Measurements from ENCODE around the gene RAD23A.
"Not testable (repeated sequence)": the region's sequence is repeated elsewhere in the genome, so short reads cannot be mapped to it uniquely, and the experiment has no call there.

The RAD23A gene

GRCh38 chr19:12947702-12948611 is 2.3 kb downstream of the RAD23A start:
- no peaks in the 10 kb centered on the region for H3K27me3 ChIP-seq (replicated peaks; ENCODE audit: control insufficient read depth, insufficient read depth, low read length)
- TF ChIP-seq, protein P1, sequence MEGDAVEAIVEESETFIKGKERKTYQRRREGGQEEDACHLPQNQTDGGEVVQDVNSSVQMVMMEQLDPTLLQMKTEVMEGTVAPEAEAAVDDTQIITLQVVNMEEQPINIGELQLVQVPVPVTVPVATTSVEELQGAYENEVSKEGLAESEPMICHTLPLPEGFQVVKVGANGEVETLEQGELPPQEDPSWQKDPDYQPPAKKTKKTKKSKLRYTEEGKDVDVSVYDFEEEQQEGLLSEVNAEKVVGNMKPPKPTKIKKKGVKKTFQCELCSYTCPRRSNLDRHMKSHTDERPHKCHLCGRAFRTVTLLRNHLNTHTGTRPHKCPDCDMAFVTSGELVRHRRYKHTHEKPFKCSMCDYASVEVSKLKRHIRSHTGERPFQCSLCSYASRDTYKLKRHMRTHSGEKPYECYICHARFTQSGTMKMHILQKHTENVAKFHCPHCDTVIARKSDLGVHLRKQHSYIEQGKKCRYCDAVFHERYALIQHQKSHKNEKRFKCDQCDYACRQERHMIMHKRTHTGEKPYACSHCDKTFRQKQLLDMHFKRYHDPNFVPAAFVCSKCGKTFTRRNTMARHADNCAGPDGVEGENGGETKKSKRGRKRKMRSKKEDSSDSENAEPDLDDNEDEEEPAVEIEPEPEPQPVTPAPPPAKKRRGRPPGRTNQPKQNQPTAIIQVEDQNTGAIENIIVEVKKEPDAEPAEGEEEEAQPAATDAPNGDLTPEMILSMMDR (IDR thresholded peaks at IDR 0.05; ENCODE audit: insufficient read depth, low read length, poor library complexity, severe bottlenecking) = no peak
- no peak for DNase-seq (ENCODE audit: extremely low read depth, insufficient read length)
- peaks cover 41% of the 10 kb centered on the region for H3K36me3 ChIP-seq (ENCODE audit: control insufficient read depth, insufficient read depth, low read length)
- no peak overlapping the region for H3K4me3 ChIP-seq (replicated peaks; ENCODE audit: low read depth, low read length)

- no peak for DNase-seq (ENCODE audit: extremely low read depth, insufficient read length)
- Histone ChIP-seq H3K36me3 (ENCODE audit: control insufficient read depth, insufficient read depth, low read length) (peaks cover 38% of the 10 kb centered on the region), H3K4me3 (replicated peaks; ENCODE audit: low read depth, low read length) (no peak overlapping the region), H3K27me3 (replicated peaks; ENCODE audit: control insufficient read depth, insufficient read depth, low read length) (no peaks in the 10 kb centered on the region)
- TF ChIP-seq, protein P1 (IDR thresholded peaks at IDR 0.05; ENCODE audit: insufficient read depth, low read length, poor library complexity, severe bottlenecking) = no peak
Measured at GRCh38 chr19:12948612-12949362, 3.1 kb downstream of the RAD23A start.

DNA sequence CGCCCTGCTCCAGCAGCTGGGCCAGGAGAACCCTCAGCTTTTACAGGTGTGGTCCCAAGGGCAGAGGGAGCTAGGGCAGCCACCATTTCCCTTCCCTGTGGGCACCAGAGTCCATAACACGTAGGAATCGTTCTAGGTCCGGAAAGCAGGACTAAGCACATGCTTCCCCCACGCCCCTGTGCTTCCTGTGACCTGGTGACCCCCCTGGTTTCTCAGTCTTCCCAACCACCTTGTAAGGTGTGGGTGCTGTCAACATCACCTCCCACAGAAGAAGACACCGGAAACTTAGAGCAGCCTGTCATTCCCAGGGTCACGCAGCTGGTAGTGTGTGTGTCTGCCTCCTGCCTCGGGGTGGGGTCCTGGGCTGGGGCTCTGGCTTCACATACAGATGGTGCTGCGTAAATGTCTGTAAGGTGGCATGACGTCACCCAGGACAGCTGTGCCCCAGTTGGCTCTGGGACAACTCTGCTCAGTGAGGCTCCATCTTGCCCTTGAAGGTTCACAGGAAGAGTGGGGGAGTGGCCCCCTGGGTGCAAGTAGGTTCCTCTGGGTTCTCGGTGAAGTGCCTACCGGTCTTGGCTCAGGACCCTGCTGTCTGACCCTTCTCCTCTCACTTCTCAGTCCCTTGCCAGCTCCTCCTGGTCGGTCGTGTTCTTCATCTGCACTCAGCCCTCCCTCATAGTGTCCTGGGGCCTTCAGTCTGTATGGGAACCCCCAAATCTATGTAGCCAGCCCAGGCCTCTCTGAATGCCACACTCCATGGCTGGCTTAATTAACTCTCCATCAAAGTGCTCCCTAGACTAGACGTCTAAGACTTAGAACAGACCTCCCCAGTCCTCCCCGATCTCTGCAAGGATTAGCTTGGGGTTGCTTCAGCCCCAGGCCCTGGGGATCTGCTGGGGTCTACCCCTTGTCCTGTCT is 4.0 kb downstream of the RAD23A start:
- DNase-seq (ENCODE audit: extremely low read depth, insufficient read length) = no peak
- TF ChIP-seq, protein P1 (IDR thresholded peaks at IDR 0.05; ENCODE audit: insufficient read depth, low read length, poor library complexity, severe bottlenecking) = no peak
- Histone ChIP-seq H3K4me3 (replicated peaks; ENCODE audit: low read depth, low read length) (no peak overlapping the region), H3K27me3 (replicated peaks; ENCODE audit: control insufficient read depth, insufficient read depth, low read length) (no peaks in the 10 kb centered on the region), H3K36me3 (ENCODE audit: control insufficient read depth, insufficient read depth, low read length) (peaks cover 39% of the 10 kb centered on the region)

DNA sequence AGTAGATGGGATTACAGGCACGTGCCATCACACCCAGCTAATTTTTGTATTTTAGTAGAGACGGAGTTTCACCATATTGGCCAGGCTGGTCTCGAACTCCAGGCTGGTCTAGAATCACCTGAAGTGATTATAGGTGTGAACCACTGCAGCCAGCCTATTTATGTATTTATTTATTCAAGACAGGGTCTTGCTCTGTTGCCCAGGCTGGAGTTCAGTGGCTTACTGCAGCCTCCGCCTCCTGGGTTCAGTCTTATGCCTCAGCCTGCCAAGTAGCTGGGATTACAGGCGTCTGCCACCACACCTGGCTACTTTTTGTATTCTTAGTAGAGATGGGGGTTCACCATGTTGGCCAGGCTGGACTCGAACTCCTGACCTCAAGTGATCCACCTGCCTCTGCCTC is 6.4 kb downstream of the RAD23A start:
- peaks cover 39% of the 10 kb centered on the region for H3K36me3 ChIP-seq (ENCODE audit: control insufficient read depth, insufficient read depth, low read length)
- DNase-seq (ENCODE audit: extremely low read depth, insufficient read length); H3K27me3 ChIP-seq (replicated peaks; ENCODE audit: control insufficient read depth, insufficient read depth, low read length); H3K4me3 ChIP-seq (replicated peaks; ENCODE audit: low read depth, low read length): not testable (repeated sequence)

DNA sequence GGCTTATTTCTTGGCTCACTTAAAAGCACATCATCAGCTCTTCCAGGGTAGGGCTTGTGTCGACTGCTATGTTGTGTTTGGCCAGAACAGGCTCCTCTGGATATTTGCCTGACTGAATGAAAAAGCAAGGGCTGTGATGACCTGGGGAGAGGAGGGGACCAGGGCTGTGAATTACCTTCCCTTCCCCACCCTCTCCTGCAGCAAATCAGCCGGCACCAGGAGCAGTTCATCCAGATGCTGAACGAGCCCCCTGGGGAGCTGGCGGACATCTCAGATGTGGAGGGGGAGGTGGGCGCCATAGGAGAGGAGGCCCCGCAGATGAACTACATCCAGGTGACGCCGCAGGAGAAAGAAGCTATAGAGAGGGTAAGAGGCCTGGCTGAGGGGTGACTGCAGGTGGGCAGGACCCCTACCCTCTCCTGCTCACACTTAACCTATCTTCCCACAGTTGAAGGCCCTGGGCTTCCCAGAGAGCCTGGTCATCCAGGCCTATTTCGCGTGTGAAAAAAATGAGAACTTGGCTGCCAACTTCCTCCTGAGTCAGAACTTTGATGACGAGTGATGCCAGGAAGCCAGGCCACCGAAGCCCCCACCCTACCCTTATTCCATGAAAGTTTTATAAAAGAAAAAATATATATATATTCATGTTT is 7.0 kb downstream of the RAD23A start:
- DNase-seq (ENCODE audit: extremely low read depth, insufficient read length) = no peak
- no peak overlapping the region for H3K4me3 ChIP-seq (replicated peaks; ENCODE audit: low read depth, low read length)
- TF ChIP-seq, protein P1 (IDR thresholded peaks at IDR 0.05; ENCODE audit: insufficient read depth, low read length, poor library complexity, severe bottlenecking) = no peak
- no peaks in the 10 kb centered on the region for H3K27me3 ChIP-seq (replicated peaks; ENCODE audit: control insufficient read depth, insufficient read depth, low read length)
- peaks cover 37% of the 10 kb centered on the region for H3K36me3 ChIP-seq (ENCODE audit: control insufficient read depth, insufficient read depth, low read length)
